K562 (cell line): ENCODE data around the gene NET1. TPM values are rescaled to one million over a fixed set of nuclear protein-coding genes. Genes with fewer than 3 reads are reported as not detected.
A peak's percentile ranks its signal among the peaks of the same experiment; 100 is the strongest.

ENCODE experiments used
- ARID4B ChIP-seq: sonication (generic); formaldehyde crosslinking; IDR thresholded peaks from 2 replicates; pipeline ENCODE4 v1.8.0; 2022; ENCODE audit warnings: mild to moderate bottlenecking, missing genetic modification reagents
- DDX20 ChIP-seq: fragments of 450-650 bp; IDR thresholded peaks from 2 replicates; pipeline ENCODE4 v1.6.1; 2016; ENCODE audit warnings: missing genetic modification characterization, low read depth, mild to moderate bottlenecking, missing compliant biosample characterization, moderate library complexity
- ESRRA ChIP-seq: fragments of 450-650 bp; IDR thresholded peaks from 2 replicates; pipeline ENCODE4 v1.6.1; 2014; ENCODE audit warnings: low read depth, mild to moderate bottlenecking, moderate library complexity, borderline replicate concordance
- NCOR1 ChIP-seq: fragments of 450-650 bp; IDR thresholded peaks from 2 replicates; pipeline ENCODE4 v1.6.1; 2016; ENCODE audit warnings: mild to moderate bottlenecking, moderate library complexity
- POLR2AphosphoS5 ChIP-seq: IDR thresholded peaks from 2 replicates; pipeline ENCODE4 v1.6.1; 2011; ENCODE audit warnings: mild to moderate bottlenecking, low read depth, low read length, moderate library complexity; ENCODE audit not compliant: control insufficient read depth, insufficient read depth
- POLR3A ChIP-seq: IDR thresholded peaks from 2 replicates; pipeline ENCODE4 v1.6.1; 2011; ENCODE audit warnings: borderline replicate concordance, mild to moderate bottlenecking, moderate library complexity; ENCODE audit not compliant: insufficient read length, insufficient read depth; ENCODE audit errors: extremely low read depth
- SRSF1 ChIP-seq: fragments of 200-400 bp; formaldehyde crosslinking; IDR thresholded peaks from 2 replicates; pipeline ENCODE4 v1.6.1; 2017; ENCODE audit warnings: mild to moderate bottlenecking, low read depth, low read length, moderate library complexity
- THAP7 ChIP-seq: fragments of 250-450 bp; sonication (Bioruptor Pico); IDR thresholded peaks from 2 replicates; pipeline ENCODE4 v1.5.0; 2021
- ZC3H11A ChIP-seq: IDR thresholded peaks from 2 replicates; pipeline ENCODE4 v1.6.1; 2012; ENCODE audit warnings: low read depth, low read length, improper control_type of control experiment
- ZNF324 ChIP-seq: fragments of 250-450 bp; sonication (Bioruptor Pico); IDR thresholded peaks from 2 replicates; pipeline ENCODE4 v1.4.0; 2020; ENCODE audit warnings: mild to moderate bottlenecking
- ZNF407 ChIP-seq: fragments of 450-650 bp; IDR thresholded peaks from 2 replicates; pipeline ENCODE4 v1.6.1; 2016; ENCODE audit warnings: low read depth
- ZNF740 ChIP-seq, 3 experiments: fragments of 200-800 bp in 1 of 3; sonication (Bioruptor generic) in 1 of 3; sonication (generic) in 1 of 3; formaldehyde crosslinking in 1 of 3; IDR thresholded peaks; 2 replicates each; pipeline versions ENCODE4 v1.6.1 to v1.8.0; 2016 to 2022; ENCODE audit warnings: mild to moderate bottlenecking in 2 of 3, missing compliant biosample characterization in 2 of 3, missing genetic modification characterization in 2 of 3, missing genetic modification reagents in 1 of 3
- polyA plus RNA-seq, 8 experiments: library from polyadenylated mRNA; depleted of rRNA in 4 of 8; stranded (reverse) in 5 of 8; unstranded in 3 of 8; fragments of >200 nt; fragmentation: Nextera tagmentation in 2 of 8; fragmentation: Illumina TruSeq in 1 of 8; extraction: Ambion mirVana in 2 of 8; extraction: Trizol in 1 of 8; gene quantifications; 2 replicates each; pipeline versions ENCODE4 v1.2.1 to v1.2.3, GENCODE V29; 2011 to 2014; ENCODE audit warnings: inconsistent platforms in 1 of 8, missing spikeins in 1 of 8
- total RNA-seq, 7 experiments: library from RNA; depleted of rRNA in 6 of 7; stranded (reverse); fragments of >200 nt in 6 of 7; fragmentation: Illumina TruSeq in 2 of 7; extraction: Trizol in 2 of 7; gene quantifications; 2 replicates each; pipeline versions ENCODE4 v1.2.1 to v1.2.3, GENCODE V29; 2011 to 2021; ENCODE audit warnings: low replicate concordance in 1 of 7

Gene NET1
- total and polyA plus RNA-seq, 9 of the 15 experiments (the other 6 are each of a cell fraction or from before 2014, with no cell fraction given): 47.4 to 258 (median 106) TPM

GRCh38 chr10:5479481-5480161 is 67.3 kb downstream of the NET1 start (continued):
- no peak for TF ChIP-seq ARID4B (CRISPR knock-in tag)
- TF ChIP-seq ESRRA: peak; percentile 41; the same call in 1 of the 2 replicates
- no peak for TF ChIP-seq ZNF407
- peak; percentile 61; the same call in 1 of the 2 replicates for TF ChIP-seq THAP7
- TF ChIP-seq ZC3H11A: no peak
- no peak for TF ChIP-seq ZNF324
- TF ChIP-seq SRSF1: no peak
- TF ChIP-seq DDX20 (tag): no peak
- no peak for TF ChIP-seq POLR3A
- TF ChIP-seq ZNF740 (CRISPR knock-in tag; IDR thresholded peaks at IDR 0.05): no peak
- no peak for TF ChIP-seq ZNF740 (tag; IDR thresholded peaks at IDR 0.05)
- peak; percentile 91 for TF ChIP-seq POLR2AphosphoS5
- peak; percentile 92 for TF ChIP-seq NCOR1
